Left ventricle myocardium inferior (tissue), 1 donor: Measurements from ENCODE around the gene SIRT1. TPM values are rescaled to one million over a fixed set of nuclear protein-coding genes. Genes with fewer than 3 reads are reported as not detected.

Experiments used
- DNase-seq: peaks from one replicate; pipeline ENCODE4 v3.0.0-alpha.2; 2020
- H3K27ac ChIP-seq: fragments of 200-600 bp; replicated peaks from 2 replicates; pipeline ENCODE4 v1.8.0; 2021
- H3K27me3 ChIP-seq: fragments of 200-600 bp; 2 replicates; pipeline ENCODE4 v1.8.0; 2021; ENCODE audit warnings: low read depth
- H3K36me3 ChIP-seq: fragments of 200-600 bp; 2 replicates; pipeline ENCODE4 v1.8.0; 2021
- H3K4me1 ChIP-seq: fragments of 200-600 bp; 2 replicates; pipeline ENCODE4 v1.8.0; 2021
- H3K4me3 ChIP-seq: fragments of 200-600 bp; 2 replicates; pipeline ENCODE4 v1.8.0; 2021; ENCODE audit warnings: mild to moderate bottlenecking, moderate library complexity
- H3K9me3 ChIP-seq: fragments of 200-600 bp; replicated peaks from 2 replicates; pipeline ENCODE4 v1.8.0; 2021
- CTCF ChIP-seq: fragments of 200-600 bp; IDR thresholded peaks from 2 replicates; pipeline ENCODE4 v1.8.0; 2021; ENCODE audit warnings: antibody characterized with exemption, mild to moderate bottlenecking, borderline replicate concordance
- intact Hi-C: fragments of 100-400 bp; cut with micrococcal nuclease; formaldehyde crosslinking; loops from one replicate; pipeline ENCODE4 v1.11.0; 2022
- total RNA-seq: library from RNA; stranded (reverse); fragmentation: NEBNext Ultra II Directional; extraction: Animal tissue kit (Norgen Biotek cat#: 25700); gene quantifications from one replicate; pipeline ENCODE4 v1.2.1, GENCODE V29; 2021
- donor health status: DM: no; HTN: yes; CAD: no; lungs with severe emphysema.

SIRT1 gene
- total RNA-seq, 1 donor from 2014 or later: 10.6 TPM

GRCh38 chr10:67852761-67853160 lies 31.7 kb upstream of the SIRT1 start:
- Histone ChIP-seq H3K9me3 (no peaks in the 10 kb centered on the region), H3K27me3 (no peaks in the 10 kb centered on the region), H3K36me3 (no peaks in the 10 kb centered on the region), H3K27ac (no peak overlapping the region), H3K4me1 (peaks cover 11% of the 10 kb centered on the region), H3K4me3 (no peak overlapping the region)
- no peak for DNase-seq
- intact Hi-C loops: no loop called here
- TF ChIP-seq CTCF: no peak

GRCh38 chr10:67853512-67853911 lies 30.9 kb upstream of the SIRT1 start:
- no peak for TF ChIP-seq CTCF
- Histone ChIP-seq H3K27me3 (no peaks in the 10 kb centered on the region), H3K36me3 (no peaks in the 10 kb centered on the region), H3K9me3 (no peaks in the 10 kb centered on the region), H3K4me3 (no peak overlapping the region), H3K27ac (no peak overlapping the region), H3K4me1 (peaks cover 11% of the 10 kb centered on the region)
- no peak for DNase-seq
- intact Hi-C loops: no loop called here

GRCh38 chr10:67858971-67859370 lies 25.5 kb upstream of the SIRT1 start:
- TF ChIP-seq CTCF: no peak
- H3K4me3 ChIP-seq: no peak overlapping the region
- no peaks in the 10 kb centered on the region for H3K4me1 ChIP-seq
- no peak overlapping the region for H3K27ac ChIP-seq
- H3K27me3 ChIP-seq: no peaks in the 10 kb centered on the region
- intact Hi-C loops: loop anchor here (5.0 kb wide), 1 partner anchor 298 kb away; no protein-coding TSS in a partner anchor
- no peaks in the 10 kb centered on the region for H3K36me3 ChIP-seq
- DNase-seq: no peak
- no peaks in the 10 kb centered on the region for H3K9me3 ChIP-seq

DNA sequence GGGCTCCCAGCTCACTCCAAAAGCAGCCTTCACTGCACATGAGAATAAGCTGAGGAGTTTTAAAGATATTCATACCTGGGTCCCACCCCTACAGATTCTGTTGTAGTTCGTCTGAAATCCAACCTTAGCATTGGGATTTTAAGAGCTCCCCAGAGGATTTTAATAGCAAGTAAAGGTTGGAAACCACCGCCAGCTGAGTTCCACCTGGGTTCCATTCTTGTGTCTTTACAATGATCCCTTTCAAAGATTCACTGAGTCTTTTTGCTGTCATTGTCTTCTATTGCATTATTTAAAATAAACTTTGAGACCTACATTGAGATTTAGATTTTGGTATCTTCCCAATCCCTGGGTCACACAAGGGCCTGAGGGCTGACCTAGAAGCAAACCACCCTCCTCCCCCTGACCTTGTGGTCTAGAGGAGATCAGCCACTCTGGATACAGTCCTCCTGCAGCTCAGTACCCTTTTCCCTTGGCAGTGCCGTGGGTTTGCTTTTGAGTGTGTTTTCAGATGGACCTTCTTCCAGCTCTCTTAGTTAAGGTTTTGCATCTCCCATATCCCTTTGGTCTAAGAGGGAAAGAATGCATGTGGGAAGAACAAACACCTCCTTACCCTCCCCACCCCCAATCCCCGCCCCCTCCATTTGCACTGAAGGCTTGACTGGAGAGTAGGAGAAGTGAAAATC lies 22.6 kb upstream of the SIRT1 start:
- no peak for DNase-seq
- no peak for TF ChIP-seq CTCF
- Histone ChIP-seq H3K36me3 (no peaks in the 10 kb centered on the region), H3K4me3 (no peak overlapping the region), H3K27ac (no peak overlapping the region), H3K9me3 (no peaks in the 10 kb centered on the region), H3K4me1 (no peaks in the 10 kb centered on the region), H3K27me3 (no peaks in the 10 kb centered on the region)
- intact Hi-C loops: no loop called here

DNA sequence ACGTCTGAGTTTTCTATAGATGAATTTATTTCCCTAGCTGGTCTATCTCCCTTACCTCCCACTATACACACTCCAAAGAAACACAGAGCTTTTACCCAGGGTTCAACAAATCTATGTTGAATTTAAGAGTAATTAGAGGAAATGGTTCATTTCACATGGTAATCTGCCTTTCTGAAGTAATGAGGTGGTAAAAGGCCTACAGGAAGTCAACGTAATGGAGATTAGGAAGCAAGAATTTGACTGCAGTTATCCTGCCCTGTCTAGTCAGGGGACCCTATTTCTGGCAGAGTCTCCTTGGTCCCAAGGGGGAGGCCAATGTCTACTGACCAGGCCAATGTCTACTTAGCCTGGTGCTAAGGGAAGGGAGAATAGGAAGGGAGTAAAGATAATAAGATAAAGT lies 21.4 kb upstream of the SIRT1 start:
- no peak overlapping the region for H3K27ac ChIP-seq
- H3K36me3 ChIP-seq: no peaks in the 10 kb centered on the region
- no peak for TF ChIP-seq CTCF
- H3K27me3 ChIP-seq: no peaks in the 10 kb centered on the region
- intact Hi-C loops: no loop called here
- H3K9me3 ChIP-seq: no peaks in the 10 kb centered on the region
- H3K4me3 ChIP-seq: no peak overlapping the region
- no peak for DNase-seq
- no peaks in the 10 kb centered on the region for H3K4me1 ChIP-seq
